Thoracic aorta (tissue), 2 donors: ENCODE data around the gene HEBP2. TPM values are rescaled to one million over a fixed set of nuclear protein-coding genes. Genes with fewer than 3 reads are reported as not detected.

ENCODE experiments used
- ATAC-seq: fragments of 150-250 bp; one replicate; pipeline ENCODE4 v1.8.0; 2017; ENCODE audit warnings: low read depth; ENCODE audit not compliant: insufficient number of reproducible peaks, low FRiP score
- DNase-seq: peaks from one replicate; pipeline ENCODE4 v3.0.0-alpha.2; 2020; ENCODE audit warnings: low spot score
- H3K27ac ChIP-seq, 2 donors: fragments of 200-600 bp; sonication (generic); 1 replicate in 1 of 2; 2 replicates in 1 of 2; pipeline ENCODE4 v1.5.1; 2016; ENCODE audit warnings: mild to moderate bottlenecking in 2 of 2, moderate library complexity in 2 of 2
- H3K27me3 ChIP-seq: fragments of 200-600 bp; sonication (generic); replicated peaks from 2 replicates; pipeline ENCODE4 v1.6.0; 2016; ENCODE audit warnings: mild to moderate bottlenecking; ENCODE audit not compliant: insufficient read depth
- H3K36me3 ChIP-seq: fragments of 200-600 bp; sonication (generic); one replicate; pipeline ENCODE4 v1.5.1; 2016
- H3K4me1 ChIP-seq, 2 donors: fragments of 200-600 bp; sonication (generic); 1 replicate in 1 of 2; 2 replicates in 1 of 2; pipeline versions ENCODE4 v1.5.1 to v1.6.0; 2016; ENCODE audit warnings: low read depth in 2 of 2, mild to moderate bottlenecking in 1 of 2; ENCODE audit not compliant: control insufficient read depth in 1 of 2
- H3K4me3 ChIP-seq: fragments of 200-600 bp; sonication (generic); 2 replicates; pipeline ENCODE4 v1.5.1; 2016; ENCODE audit warnings: mild to moderate bottlenecking
- H3K9me3 ChIP-seq: fragments of 200-600 bp; sonication (generic); 2 replicates; pipeline ENCODE4 v1.5.1; 2016
- CTCF ChIP-seq: fragments of 200-600 bp; sonication (generic); IDR thresholded peaks from one replicate; pipeline ENCODE4 v1.5.1; 2019; ENCODE audit warnings: antibody characterized with exemption
- total RNA-seq, 2 donors: library from RNA; depleted of rRNA; stranded (reverse); fragments of >200 nt; gene quantifications; one replicate each; pipeline versions ENCODE4 v1.1.0 to v1.2.3, GENCODE V29; 2016

HEBP2 gene
- total RNA-seq, 2 donors from 2014 or later = 49.0 to 62.4 TPM

- Histone ChIP-seq H3K4me1 (no peaks in the 10 kb centered on the region), H3K27ac (no peak overlapping the region), H3K36me3 (no peaks in the 10 kb centered on the region), H3K4me3 (no peak overlapping the region), H3K9me3 (no peaks in the 10 kb centered on the region), H3K27me3 (no peaks in the 10 kb centered on the region)
- ATAC-seq = no peak
- no peak for TF ChIP-seq CTCF
- no peak for DNase-seq
Measured at GRCh38 chr6:138397128-138398122, 6.6 kb upstream of the HEBP2 start.

GRCh38 chr6:138400326-138400725, 3.7 kb upstream of the HEBP2 start:
- H3K27me3 ChIP-seq = no peaks in the 10 kb centered on the region
- no peak overlapping the region for H3K27ac ChIP-seq
- H3K4me3 ChIP-seq = no peak overlapping the region
- peaks cover 0 to 11% of the 10 kb centered on the region in 2 donors for H3K4me1 ChIP-seq
- H3K36me3 ChIP-seq = no peaks in the 10 kb centered on the region
- H3K9me3 ChIP-seq = no peaks in the 10 kb centered on the region
- ATAC-seq (no peak), DNase-seq (no peak)
- no peak for TF ChIP-seq CTCF

- DNase-seq = no peak
- H3K4me3 ChIP-seq = no peak overlapping the region
- H3K4me1 ChIP-seq = peaks cover 0 to 14% of the 10 kb centered on the region in 2 donors
- H3K27ac ChIP-seq = no peak overlapping the region
- H3K9me3 ChIP-seq = no peaks in the 10 kb centered on the region
- TF ChIP-seq CTCF = no peak
- peaks cover 14% of the 10 kb centered on the region for H3K36me3 ChIP-seq
- ATAC-seq = no peak
- no peaks in the 10 kb centered on the region for H3K27me3 ChIP-seq
Measured at GRCh38 chr6:138401960-138402837, 1.8 kb upstream of the HEBP2 start.

GRCh38 chr6:138402838-138403187, 1.2 kb upstream of the HEBP2 start:
- ATAC-seq (no peak), DNase-seq (no peak)
- peak overlapping the region; percentile 87 to 89 for H3K27ac ChIP-seq
- peaks cover 17% of the 10 kb centered on the region for H3K36me3 ChIP-seq
- TF ChIP-seq CTCF = no peak
- no peaks in the 10 kb centered on the region for H3K9me3 ChIP-seq
- H3K27me3 ChIP-seq = no peaks in the 10 kb centered on the region
- H3K4me1 ChIP-seq = peaks cover 0 to 14% of the 10 kb centered on the region in 2 donors
- peak overlapping the region; percentile 83 for H3K4me3 ChIP-seq

- Histone ChIP-seq H3K9me3 (no peaks in the 10 kb centered on the region), H3K27ac (peak overlapping the region; percentile 87 to 89), H3K27me3 (no peaks in the 10 kb centered on the region), H3K4me1 (peaks cover 0 to 14% of the 10 kb centered on the region in 2 donors), H3K4me3 (peak overlapping the region; percentile 83), H3K36me3 (peaks cover 17% of the 10 kb centered on the region)
- no peak for ATAC-seq
- no peak for TF ChIP-seq CTCF
- no peak for DNase-seq
Measured at GRCh38 chr6:138403324-138403800, 661 bp upstream of the HEBP2 start.
